ENCODE results near the gene CTBP2.

Gene CTBP2

DNA sequence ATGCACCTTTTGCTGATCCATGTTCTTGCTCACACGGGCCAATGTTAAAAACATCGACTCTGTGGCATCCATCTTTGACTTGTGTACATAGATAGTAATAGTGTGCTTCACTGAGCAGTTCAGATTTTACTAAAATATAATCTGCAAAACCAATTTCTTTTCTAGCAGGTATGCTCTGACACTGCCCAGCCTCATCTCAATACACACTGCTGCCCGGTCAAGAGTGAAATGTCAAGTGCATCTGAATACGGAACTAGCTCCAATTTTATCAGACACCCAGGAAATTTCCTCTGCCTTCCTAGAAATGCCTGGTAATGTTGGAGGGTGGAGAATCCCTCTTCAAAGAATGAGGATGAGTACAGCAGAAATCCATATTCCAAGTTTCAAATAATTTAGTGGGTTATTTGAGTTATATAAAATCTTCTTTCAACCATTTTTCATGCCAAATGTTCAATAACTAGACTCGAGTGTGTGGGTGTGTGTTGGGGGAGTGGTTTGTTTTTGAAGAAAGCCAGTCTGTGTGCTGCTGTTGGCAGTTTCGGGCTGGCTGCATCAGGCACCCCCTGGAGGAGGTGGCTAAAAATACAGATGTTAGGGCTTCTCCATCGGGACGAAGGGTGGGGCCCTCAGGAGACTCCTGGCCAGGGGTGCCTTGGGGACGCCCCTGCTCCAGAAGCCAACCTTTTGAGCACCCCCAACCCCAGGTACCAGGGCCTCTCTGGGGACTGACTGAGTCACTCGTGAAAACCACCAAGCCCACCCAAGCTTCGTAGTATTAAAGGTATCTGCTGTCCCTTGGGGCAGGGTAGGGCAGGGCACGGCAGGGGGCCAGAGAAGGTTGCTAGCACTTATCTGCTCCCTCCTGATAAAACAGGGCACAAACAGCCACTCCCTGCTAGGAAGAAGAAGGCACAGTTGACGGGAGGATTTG, 15.4 kb downstream of the CTBP2 start:
- no peak for DNase-seq (ENCODE audit: low read depth in 3 of 3)

DNA sequence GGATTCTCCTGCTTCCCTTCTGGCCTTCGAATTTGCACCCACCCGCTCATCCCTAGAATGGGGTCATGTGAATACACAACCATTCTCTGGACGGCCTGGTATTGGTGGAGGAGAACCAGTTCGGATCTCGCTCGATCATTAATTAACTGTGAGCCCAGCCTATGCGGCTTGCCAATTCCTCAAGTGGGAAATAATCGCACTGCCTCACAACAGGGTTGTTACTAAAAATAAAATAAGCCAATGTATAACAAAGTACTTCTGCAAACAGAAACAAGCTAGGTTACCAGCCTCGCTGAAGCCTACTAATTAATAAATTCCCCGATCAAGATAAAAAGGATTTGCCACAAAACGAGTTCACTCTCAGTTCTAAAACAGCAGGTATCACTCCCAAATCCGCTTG, 16.2 kb downstream of the CTBP2 start:
- DNase-seq (ENCODE audit: low read depth in 3 of 3) = no peak

GRCh38 chr10:125142946-125143345, 17.4 kb downstream of the CTBP2 start:
- no peak for DNase-seq (ENCODE audit: low read depth in 3 of 3)

GRCh38 chr10:125141860-125142484, 18.4 kb downstream of the CTBP2 start:
- DNase-seq (ENCODE audit: low read depth in 3 of 3) = no peak

GRCh38 chr10:125141150-125141859, 19.1 kb downstream of the CTBP2 start:
- no peak for DNase-seq (ENCODE audit: low read depth in 3 of 3)

- no peak for DNase-seq (ENCODE audit: low read depth in 3 of 3)
These were observed 20.2 kb downstream of the CTBP2 start for GRCh38 chr10:125140151-125140550.

GRCh38 chr10:125137601-125138438, 22.5 kb downstream of the CTBP2 start:
- no peak for DNase-seq (ENCODE audit: low read depth in 3 of 3)

DNA sequence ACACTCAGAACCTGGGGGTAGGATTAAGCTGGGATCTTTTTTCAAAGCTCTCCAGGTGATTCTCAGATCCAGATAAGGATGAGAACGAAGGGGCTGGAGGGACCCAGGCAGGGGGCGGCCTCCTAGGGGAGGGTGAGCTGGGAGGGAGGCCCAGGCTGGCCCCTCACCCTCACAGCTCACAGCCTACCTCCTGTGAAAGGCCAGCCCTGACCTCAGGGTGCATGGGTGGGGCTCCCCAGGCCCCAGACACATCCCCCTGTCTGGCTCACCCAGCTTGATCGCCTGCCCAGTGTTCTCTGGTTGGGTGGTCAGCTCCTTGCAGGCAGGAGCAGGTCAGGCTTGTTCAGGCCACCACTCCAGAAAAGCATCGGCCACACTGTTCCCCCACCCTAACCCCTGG, 24.3 kb downstream of the CTBP2 start:
- no peak for DNase-seq (ENCODE audit: low read depth in 3 of 3)

- no peak for DNase-seq (ENCODE audit: low read depth in 3 of 3)
These were observed 24.7 kb downstream of the CTBP2 start for GRCh38 chr10:125135771-125136035.

- DNase-seq (ENCODE audit: low read depth in 3 of 3) = no peak
These were observed 25.2 kb downstream of the CTBP2 start for GRCh38 chr10:125134916-125135770.

GRCh38 chr10:125134483-125134848, 25.9 kb downstream of the CTBP2 start:
- no peak for DNase-seq (ENCODE audit: low read depth in 3 of 3)

- no peak for DNase-seq (ENCODE audit: low read depth in 3 of 3)
These were observed 26.5 kb downstream of the CTBP2 start for GRCh38 chr10:125133696-125134482.

GRCh38 chr10:125132344-125132743, 28.0 kb downstream of the CTBP2 start:
- no peak for DNase-seq (ENCODE audit: low read depth in 3 of 3)

GRCh38 chr10:125130916-125131315, 29.4 kb downstream of the CTBP2 start:
- DNase-seq (ENCODE audit: low read depth in 3 of 3) = no peak

GRCh38 chr10:125130260-125130659, 30.1 kb downstream of the CTBP2 start:
- no peak for DNase-seq (ENCODE audit: low read depth in 3 of 3)

DNA sequence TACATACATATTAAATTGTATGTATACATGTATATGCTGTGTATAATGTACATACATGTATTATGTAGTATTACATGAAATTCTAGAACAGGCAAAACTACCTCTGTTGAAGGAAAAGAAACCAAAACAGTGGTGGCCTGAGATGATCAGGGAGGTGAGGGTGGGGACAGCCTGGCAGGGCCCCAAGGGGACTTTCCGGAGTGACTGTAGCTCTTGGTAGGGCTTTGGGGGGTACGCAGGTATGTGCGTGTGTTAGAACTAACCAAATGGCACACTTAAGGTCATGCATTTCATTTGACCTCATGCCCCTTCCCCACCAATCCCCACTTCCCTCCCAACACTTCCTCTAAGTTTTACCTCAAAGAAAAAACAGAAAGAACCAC, 31.3 kb downstream of the CTBP2 start:
- DNase-seq (ENCODE audit: low read depth in 3 of 3) = no peak

- no peak for DNase-seq (ENCODE audit: low read depth in 3 of 3)
These were observed 31.8 kb downstream of the CTBP2 start for GRCh38 chr10:125128397-125129075.

- DNase-seq (ENCODE audit: low read depth in 3 of 3) = no peak
These were observed 32.4 kb downstream of the CTBP2 start for GRCh38 chr10:125127986-125128385.

DNA sequence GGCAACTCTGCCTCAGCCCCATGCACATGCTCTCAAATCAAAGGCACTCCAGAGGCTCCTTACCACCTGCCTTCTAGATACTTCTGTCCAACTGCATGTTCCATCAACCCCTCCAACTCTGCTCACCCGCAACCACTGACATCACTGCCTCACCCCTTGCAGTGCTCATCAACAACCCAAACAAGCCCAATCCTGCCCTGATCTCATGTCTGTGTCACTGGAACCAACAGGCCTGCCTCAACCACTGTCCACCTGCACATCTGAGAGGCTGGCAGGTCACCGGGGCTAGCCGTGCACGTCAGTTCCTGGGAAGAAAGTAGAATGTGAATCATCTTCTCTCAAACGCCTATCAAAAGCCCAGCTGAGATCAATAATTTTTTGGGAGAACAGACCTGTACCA, 33.3 kb downstream of the CTBP2 start:
- DNase-seq (ENCODE audit: low read depth in 3 of 3) = no peak
